ENCODE measurements around the gene TMEM59L.

- TF ChIP-seq POLR2A (IDR thresholded peaks at IDR 0.05) (no peak), CTCF (IDR thresholded peaks at IDR 0.05 in 8 of 11, conservative IDR thresholded peaks at IDR 0.05 in 3 of 11) (no peak), POLR2AphosphoS5 (IDR thresholded peaks at IDR 0.05) (no peak)
Measured at GRCh38 chr19:18646535-18647370, 34.1 kb downstream of the TMEM59L start.

All from spleen (tissue), 7 donors.